NCI-H128 (cell line): ENCODE results near the gene KLRF1.
"Not testable (repeated sequence)": the region's sequence is repeated elsewhere in the genome, so short reads cannot be mapped to it uniquely, and the experiment has no call there.

ENCODE experiments used
- DNase-seq: peaks from one replicate; lab custom pipeline; 2025; ENCODE audit not compliant: unreplicated experiment; lab: John Stamatoyannopoulos, UW

The KLRF1 gene

GRCh38 chr12:9869307-9870161 is 42.3 kb downstream of the KLRF1 start, which contains the start of gene CLEC2B:
CLEC2B (minus strand) TSS chr12:9869354.
- DNase-seq, result no peak

GRCh38 chr12:9870286-9870866 is 43.1 kb downstream of the KLRF1 start:
- no peak for DNase-seq

GRCh38 chr12:9872162-9872561 is 44.9 kb downstream of the KLRF1 start:
- DNase-seq, result no peak

GRCh38 chr12:9872742-9873141 is 45.5 kb downstream of the KLRF1 start:
- no peak for DNase-seq

GRCh38 chr12:9876120-9876519 is 48.8 kb downstream of the KLRF1 start:
- DNase-seq, result not testable (repeated sequence)

GRCh38 chr12:9880532-9881078 is 53.3 kb downstream of the KLRF1 start:
- no peak for DNase-seq

- DNase-seq, result no peak
These were observed 54.0 kb downstream of the KLRF1 start, which contains the start of gene KLRF2 for GRCh38 chr12:9881246-9881645. KLRF2 (plus strand) TSS chr12:9881489; CDS start chr12:9881596, 107 bp downstream.

GRCh38 chr12:9881988-9882387 is 54.7 kb downstream of the KLRF1 start:
- no peak for DNase-seq

- DNase-seq, result no peak
These were observed 55.9 kb downstream of the KLRF1 start for GRCh38 chr12:9883175-9883574.

- DNase-seq, result no peak
These were observed 61.5 kb downstream of the KLRF1 start for GRCh38 chr12:9888665-9889273.
